Fibroblast of the conjunctiva (primary cell): ENCODE results near the gene PNLDC1.
A peak's percentile ranks its signal among the peaks of the same experiment; 100 is the strongest.
"Not testable (repeated sequence)": the region's sequence is repeated elsewhere in the genome, so short reads cannot be mapped to it uniquely, and the experiment has no call there.

Experiments
- DNase-seq: peaks from one replicate; pipeline ENCODE4 v3.0.0-alpha.2; 2010; ENCODE audit warnings: low read depth

The PNLDC1 gene

GRCh38 chr6:159788276-159788675 is 11.8 kb upstream of the PNLDC1 start:
- DNase-seq = no peak

- DNase-seq = no peak
Observed at GRCh38 chr6:159788753-159789376, 11.2 kb upstream of the PNLDC1 start.

- peak; percentile 99 for DNase-seq
Observed at GRCh38 chr6:159789377-159790148, 10.5 kb upstream of the PNLDC1 start, which contains the start of gene TCP1. TSS of gene TCP1 (minus strand) at chr6:159789602. CDS start at chr6:159789468, 134 bp downstream.

GRCh38 chr6:159790149-159790955 is 9.7 kb upstream of the PNLDC1 start, which contains the start of gene MRPL18:
TSS of gene MRPL18 (plus strand) at chr6:159790467. CDS start at chr6:159790588, 121 bp downstream.
- peak; percentile 97 for DNase-seq

GRCh38 chr6:159790956-159791598 is 9.0 kb upstream of the PNLDC1 start:
- no peak for DNase-seq

GRCh38 chr6:159794976-159795375 is 5.1 kb upstream of the PNLDC1 start:
- not testable (repeated sequence) for DNase-seq

- DNase-seq = no peak
Observed at GRCh38 chr6:159797554-159797953, 2.5 kb upstream of the PNLDC1 start.

- no peak for DNase-seq
Observed at GRCh38 chr6:159801935-159802334, 1.9 kb downstream of the PNLDC1 start.

- DNase-seq = no peak
Observed at GRCh38 chr6:159804504-159804903, 4.4 kb downstream of the PNLDC1 start.

- DNase-seq = no peak
Observed at GRCh38 chr6:159805440-159806020, 5.5 kb downstream of the PNLDC1 start.

GRCh38 chr6:159806021-159806458 is 6.0 kb downstream of the PNLDC1 start:
- no peak for DNase-seq

GRCh38 chr6:159807150-159807858 is 7.2 kb downstream of the PNLDC1 start:
- no peak for DNase-seq

- DNase-seq = no peak
Observed at GRCh38 chr6:159808647-159809046, 8.6 kb downstream of the PNLDC1 start.

GRCh38 chr6:159809149-159809548 is 9.1 kb downstream of the PNLDC1 start:
- no peak for DNase-seq

GRCh38 chr6:159813781-159814180 is 13.7 kb downstream of the PNLDC1 start:
- no peak for DNase-seq

- no peak for DNase-seq
Observed at GRCh38 chr6:159815410-159815809, 15.3 kb downstream of the PNLDC1 start.

- not testable (repeated sequence) for DNase-seq
Observed at GRCh38 chr6:159816775-159817174, 16.7 kb downstream of the PNLDC1 start.

GRCh38 chr6:159817951-159818739 is 18.1 kb downstream of the PNLDC1 start:
- DNase-seq = no peak

- DNase-seq = no peak
Observed at GRCh38 chr6:159819098-159819497, 19.0 kb downstream of the PNLDC1 start.
